Osteocyte (in vitro differentiated cells): ENCODE data around the gene ECI2. TPM values are rescaled to one million over a fixed set of nuclear protein-coding genes. Genes with fewer than 3 reads are reported as not detected.

Experiments used
- DNase-seq: peaks from one replicate; pipeline ENCODE4 v3.0.0; 2021; ENCODE audit warnings: mixed read lengths; ENCODE audit not compliant: unreplicated experiment; ENCODE audit errors: extremely low spot score
- H3K27ac Mint-ChIP-seq: one replicate; pipeline ENCODE4 v1.8.0; 2021; ENCODE audit warnings: mild to moderate bottlenecking, mixed read lengths; ENCODE audit not compliant: unreplicated experiment
- H3K27me3 Mint-ChIP-seq: one replicate; pipeline ENCODE4 v1.8.0; 2021; ENCODE audit warnings: mixed read lengths; ENCODE audit not compliant: unreplicated experiment
- H3K36me3 Mint-ChIP-seq: one replicate; pipeline ENCODE4 v1.8.0; 2021; ENCODE audit warnings: mixed read lengths; ENCODE audit not compliant: unreplicated experiment
- H3K4me1 Mint-ChIP-seq: one replicate; pipeline ENCODE4 v1.8.0; 2021; ENCODE audit warnings: mixed read lengths; ENCODE audit not compliant: unreplicated experiment
- H3K4me3 Mint-ChIP-seq: one replicate; pipeline ENCODE4 v1.8.0; 2021; ENCODE audit warnings: mild to moderate bottlenecking, moderate library complexity, mixed read lengths; ENCODE audit not compliant: unreplicated experiment
- H3K9me3 Mint-ChIP-seq: one replicate; pipeline ENCODE4 v1.8.0; 2021; ENCODE audit warnings: mixed read lengths; ENCODE audit not compliant: unreplicated experiment
- CTCF ChIP-seq: fragments of 200-600 bp; sonication (generic); IDR thresholded peaks from 2 replicates; pipeline ENCODE4 v1.5.0; 2021; ENCODE audit warnings: antibody characterized with exemption, mild to moderate bottlenecking, moderate library complexity
- total RNA-seq: library from RNA; stranded (reverse); gene quantifications from 2 replicates; pipeline ENCODE4 v1.2.1, GENCODE V29; 2021

ECI2 gene
- total RNA-seq, 1 donor from 2014 or later: 37.8 TPM

- Mint-ChIP-seq H3K27ac (no peak overlapping the region), H3K27me3 (peaks cover 4% of the 10 kb centered on the region), H3K9me3 (no peaks in the 10 kb centered on the region), H3K4me1 (peaks cover 7% of the 10 kb centered on the region), H3K36me3 (no peaks in the 10 kb centered on the region), H3K4me3 (no peak overlapping the region)
- no peak for DNase-seq
- TF ChIP-seq CTCF: no peak
Observed at GRCh38 chr6:4084444-4085331, 50.7 kb downstream of the ECI2 start.

- no peak within 1 kb of the TSS for H3K4me3 Mint-ChIP-seq
- H3K36me3 Mint-ChIP-seq: no peaks in the 10 kb centered on the region
- no peak for TF ChIP-seq CTCF
- DNase-seq: no peak
- H3K4me1 Mint-ChIP-seq: peaks cover 2% of the 10 kb centered on the region
- no peak within 1 kb of the TSS for H3K27ac Mint-ChIP-seq
- H3K27me3 Mint-ChIP-seq: no peaks in the 10 kb centered on the region
- H3K9me3 Mint-ChIP-seq: no peaks in the 10 kb centered on the region
Observed at GRCh38 chr6:4078691-4079471, 56.5 kb downstream of the ECI2 start, which contains the start of gene FAM217A. FAM217A (minus strand) TSS chr6:4079137; CDS start chr6:4077414, 1,723 bp downstream.

GRCh38 chr6:4074478-4075235 is 60.7 kb downstream of the ECI2 start:
- Mint-ChIP-seq H3K36me3 (no peaks in the 10 kb centered on the region), H3K4me1 (peaks cover 2% of the 10 kb centered on the region), H3K27ac (no peak overlapping the region), H3K4me3 (no peak overlapping the region), H3K27me3 (no peaks in the 10 kb centered on the region), H3K9me3 (no peaks in the 10 kb centered on the region)
- TF ChIP-seq CTCF: no peak
- DNase-seq: no peak

GRCh38 chr6:4071330-4071729 is 64.0 kb downstream of the ECI2 start:
- Mint-ChIP-seq H3K27me3 (no peaks in the 10 kb centered on the region), H3K27ac (no peak overlapping the region), H3K9me3 (no peaks in the 10 kb centered on the region), H3K4me3 (no peak overlapping the region), H3K36me3 (no peaks in the 10 kb centered on the region), H3K4me1 (peaks cover 2% of the 10 kb centered on the region)
- TF ChIP-seq CTCF: no peak
- DNase-seq: no peak
